ENCODE data around the gene GPR85.

DNA sequence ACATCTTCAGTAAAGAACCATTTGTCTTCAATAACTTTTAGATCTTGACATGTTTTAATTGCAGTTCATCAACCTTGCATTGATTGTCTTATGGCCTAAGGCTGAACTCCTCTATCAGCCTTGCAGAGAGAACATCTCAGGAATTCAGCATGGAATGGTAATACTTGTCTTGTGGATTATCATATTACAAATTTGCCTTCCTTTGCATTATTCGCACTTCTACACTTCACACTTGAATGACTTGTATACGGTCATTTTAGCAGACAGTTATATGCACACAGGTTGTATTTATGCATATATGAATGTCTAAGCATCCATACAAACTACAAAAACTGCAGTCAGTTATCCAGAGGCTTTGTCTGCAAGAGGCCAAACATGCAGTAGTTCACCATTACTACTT lies 31.7 kb downstream of the GPR85 start:
- TF ChIP-seq, protein P1, sequence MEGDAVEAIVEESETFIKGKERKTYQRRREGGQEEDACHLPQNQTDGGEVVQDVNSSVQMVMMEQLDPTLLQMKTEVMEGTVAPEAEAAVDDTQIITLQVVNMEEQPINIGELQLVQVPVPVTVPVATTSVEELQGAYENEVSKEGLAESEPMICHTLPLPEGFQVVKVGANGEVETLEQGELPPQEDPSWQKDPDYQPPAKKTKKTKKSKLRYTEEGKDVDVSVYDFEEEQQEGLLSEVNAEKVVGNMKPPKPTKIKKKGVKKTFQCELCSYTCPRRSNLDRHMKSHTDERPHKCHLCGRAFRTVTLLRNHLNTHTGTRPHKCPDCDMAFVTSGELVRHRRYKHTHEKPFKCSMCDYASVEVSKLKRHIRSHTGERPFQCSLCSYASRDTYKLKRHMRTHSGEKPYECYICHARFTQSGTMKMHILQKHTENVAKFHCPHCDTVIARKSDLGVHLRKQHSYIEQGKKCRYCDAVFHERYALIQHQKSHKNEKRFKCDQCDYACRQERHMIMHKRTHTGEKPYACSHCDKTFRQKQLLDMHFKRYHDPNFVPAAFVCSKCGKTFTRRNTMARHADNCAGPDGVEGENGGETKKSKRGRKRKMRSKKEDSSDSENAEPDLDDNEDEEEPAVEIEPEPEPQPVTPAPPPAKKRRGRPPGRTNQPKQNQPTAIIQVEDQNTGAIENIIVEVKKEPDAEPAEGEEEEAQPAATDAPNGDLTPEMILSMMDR (IDR thresholded peaks at IDR 0.05): no peak
- TF ChIP-seq EP300 (IDR thresholded peaks at IDR 0.05): no peak
- no peak for TF ChIP-seq POLR2A (IDR thresholded peaks at IDR 0.05)
- no peak for TF ChIP-seq POLR2AphosphoS5 (IDR thresholded peaks at IDR 0.05)

Measured in upper lobe of left lung (tissue), 4 donors.